Activated CD4-positive, alpha-beta T cell treated with anti-CD3 and anti-CD28 coated beads, Interleukin-2, amount 50 U/mL, for 4 hours (primary cell): ENCODE measurements around the gene LRRK1.

Experiments used
- DNase-seq, 2 experiments: peaks; one replicate each; pipeline ENCODE4 v3.0.0-alpha.2; 2020

LRRK1 gene

GRCh38 chr15:101012326-101013200, 93.4 kb downstream of the LRRK1 start:
- no peak for DNase-seq

- no peak for DNase-seq
Observed at GRCh38 chr15:101013201-101013550, 94.0 kb downstream of the LRRK1 start.

GRCh38 chr15:101013769-101014675, 94.9 kb downstream of the LRRK1 start:
- DNase-seq: no peak

DNA sequence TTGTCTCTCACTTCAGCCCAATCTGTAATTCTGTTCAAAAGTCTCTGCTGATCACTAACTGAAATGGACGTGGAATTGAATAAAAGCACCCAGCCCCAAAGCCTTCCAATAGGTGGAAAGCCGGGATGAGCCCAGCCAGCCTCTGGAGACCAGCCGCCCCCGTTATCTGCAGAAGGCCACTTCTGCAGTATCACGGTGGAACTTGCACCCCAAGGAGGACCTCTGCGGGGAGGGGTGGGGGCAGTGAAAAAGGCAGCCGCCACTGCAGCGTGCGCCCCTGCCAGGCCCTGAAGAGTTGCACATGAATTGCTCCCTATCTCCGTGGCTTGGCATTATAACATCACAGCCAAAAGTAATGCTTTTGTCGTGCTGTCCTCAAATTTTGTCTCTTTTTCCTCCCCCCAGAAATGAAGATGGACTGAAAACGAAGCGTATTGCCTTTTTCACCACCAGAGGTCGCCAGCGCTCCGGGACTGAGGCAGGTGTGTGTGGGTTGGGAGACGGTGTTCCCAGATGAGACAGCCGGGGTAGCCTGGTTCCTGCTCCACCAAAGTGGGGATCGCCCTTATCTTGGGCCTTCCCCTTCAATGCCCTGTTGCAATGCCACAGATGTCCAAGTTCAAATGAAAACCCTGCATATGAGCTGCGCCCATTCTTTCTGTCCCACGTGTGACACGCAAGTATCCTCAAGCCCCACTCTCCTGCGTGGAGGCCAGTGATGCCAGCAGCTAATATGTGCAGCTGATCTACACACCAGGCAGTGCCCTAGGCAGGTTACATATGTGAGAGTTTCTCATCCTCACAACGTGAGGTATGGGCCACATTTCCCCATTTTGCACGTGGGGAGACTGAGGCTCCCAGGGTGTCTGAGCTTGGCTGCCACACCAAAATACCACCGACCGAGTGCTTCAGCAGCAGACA, 96.0 kb downstream of the LRRK1 start:
- DNase-seq: peak; percentile 67

DNA sequence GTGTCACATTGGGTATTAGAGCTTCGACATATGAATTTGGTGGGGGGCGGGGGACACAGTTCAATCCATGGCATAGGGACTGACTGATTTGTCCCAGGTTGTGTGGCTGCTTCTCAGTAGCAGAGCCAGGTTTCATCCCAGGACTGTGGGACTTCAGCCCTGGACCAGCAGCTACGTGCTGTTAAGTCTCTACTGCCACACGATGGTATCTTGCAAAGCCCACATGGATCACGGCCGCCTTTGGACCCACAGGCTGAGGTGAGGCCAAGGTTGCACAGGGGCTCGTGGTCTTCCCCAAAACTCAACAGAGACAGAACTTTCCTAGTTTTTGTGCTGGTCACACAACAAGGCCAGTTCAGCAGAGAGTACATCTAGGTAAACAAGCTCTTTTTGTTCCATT, 97.4 kb downstream of the LRRK1 start:
- DNase-seq: no peak

GRCh38 chr15:101017093-101017754, 98.1 kb downstream of the LRRK1 start:
- no peak for DNase-seq

DNA sequence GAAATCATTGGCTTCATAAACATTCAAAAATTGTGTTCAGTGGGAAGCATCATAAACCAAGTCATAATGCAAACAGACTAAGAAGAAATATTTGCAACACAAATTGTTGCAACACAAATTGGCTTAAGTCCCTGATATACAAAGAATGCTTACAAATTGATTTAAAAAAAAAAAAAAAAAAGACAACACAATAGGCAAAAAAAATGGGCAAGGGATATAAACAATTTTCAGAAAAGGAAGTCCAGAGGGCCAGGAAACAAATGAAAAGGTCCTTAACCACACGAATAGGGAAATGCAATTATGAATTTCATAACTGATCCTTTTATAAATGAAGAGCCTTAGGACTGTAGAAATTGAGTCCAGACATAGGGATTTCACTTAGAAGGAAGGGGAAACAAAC, 98.9 kb downstream of the LRRK1 start:
- DNase-seq: no peak

DNA sequence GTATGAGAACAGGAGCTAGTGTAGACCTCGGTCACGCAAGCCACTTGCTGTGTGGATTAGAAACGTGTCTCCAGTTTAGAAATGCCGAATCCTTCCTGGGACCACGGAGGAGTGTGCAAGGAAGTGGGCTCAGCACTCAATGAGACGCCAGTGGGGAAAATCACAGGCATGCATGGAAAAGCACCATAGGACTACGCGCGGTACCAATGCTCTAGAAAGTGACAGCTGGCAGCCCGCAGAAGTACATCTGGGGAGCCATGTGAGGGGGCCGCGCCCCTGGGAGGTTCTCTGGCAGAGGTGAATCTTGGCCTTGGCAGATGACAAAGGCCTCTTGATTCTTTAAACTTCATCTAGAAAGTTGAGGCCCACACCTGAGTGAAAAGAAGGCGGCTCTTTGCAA, 99.3 kb downstream of the LRRK1 start:
- no peak for DNase-seq

DNA sequence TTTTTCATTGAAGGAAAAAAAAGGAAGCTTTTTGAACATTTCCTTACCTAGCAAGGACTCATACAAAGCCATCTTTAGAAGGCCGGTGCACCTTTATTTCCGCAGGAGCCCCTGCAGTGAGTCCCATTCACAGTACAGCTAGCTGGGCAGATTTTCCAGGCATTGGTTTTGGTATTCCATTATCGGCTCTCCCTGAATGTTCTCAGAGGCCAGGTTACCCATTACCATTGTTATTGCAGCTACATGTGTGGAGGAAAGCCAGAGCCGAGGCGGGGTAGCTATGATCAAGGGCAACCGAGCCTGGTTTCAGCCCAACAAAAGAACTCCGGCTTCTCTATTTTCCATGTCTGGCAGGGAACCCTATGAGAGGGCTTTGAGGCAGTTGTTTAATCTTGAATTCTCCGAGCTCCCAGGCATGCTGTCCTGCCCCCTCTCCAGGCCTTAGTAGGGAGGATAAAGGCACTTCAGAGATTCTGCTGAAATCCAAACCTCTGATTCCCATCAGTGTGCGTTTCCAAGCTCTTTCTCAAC, 100.3 kb downstream of the LRRK1 start:
- DNase-seq: no peak

GRCh38 chr15:101020451-101020850, 101.3 kb downstream of the LRRK1 start:
- DNase-seq: no peak

GRCh38 chr15:101020945-101021344, 101.8 kb downstream of the LRRK1 start:
- DNase-seq: no peak

- DNase-seq: no peak
Observed at GRCh38 chr15:101022306-101022705, 103.1 kb downstream of the LRRK1 start.

DNA sequence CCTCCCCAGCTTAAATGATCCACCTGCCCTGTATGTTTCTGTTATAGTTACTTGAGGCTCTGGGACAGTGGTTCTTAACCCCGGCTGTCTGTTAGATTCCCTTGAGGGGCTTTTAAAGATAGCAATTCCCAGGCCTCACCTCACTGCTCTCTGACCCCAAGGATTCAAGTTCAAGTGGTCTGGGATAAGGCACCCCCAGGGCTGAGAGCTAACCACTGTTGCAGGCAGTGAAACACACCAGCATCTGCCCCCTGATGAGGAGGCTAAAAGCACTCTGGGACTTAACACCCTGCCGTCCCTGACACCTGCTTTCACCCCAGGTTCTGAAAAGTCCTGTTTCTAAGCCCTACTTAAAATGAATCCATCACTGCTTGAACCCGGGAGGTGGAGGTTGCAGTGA, 103.7 kb downstream of the LRRK1 start:
- no peak for DNase-seq

- DNase-seq: no peak
Observed at GRCh38 chr15:101023501-101024072, 104.4 kb downstream of the LRRK1 start.

DNA sequence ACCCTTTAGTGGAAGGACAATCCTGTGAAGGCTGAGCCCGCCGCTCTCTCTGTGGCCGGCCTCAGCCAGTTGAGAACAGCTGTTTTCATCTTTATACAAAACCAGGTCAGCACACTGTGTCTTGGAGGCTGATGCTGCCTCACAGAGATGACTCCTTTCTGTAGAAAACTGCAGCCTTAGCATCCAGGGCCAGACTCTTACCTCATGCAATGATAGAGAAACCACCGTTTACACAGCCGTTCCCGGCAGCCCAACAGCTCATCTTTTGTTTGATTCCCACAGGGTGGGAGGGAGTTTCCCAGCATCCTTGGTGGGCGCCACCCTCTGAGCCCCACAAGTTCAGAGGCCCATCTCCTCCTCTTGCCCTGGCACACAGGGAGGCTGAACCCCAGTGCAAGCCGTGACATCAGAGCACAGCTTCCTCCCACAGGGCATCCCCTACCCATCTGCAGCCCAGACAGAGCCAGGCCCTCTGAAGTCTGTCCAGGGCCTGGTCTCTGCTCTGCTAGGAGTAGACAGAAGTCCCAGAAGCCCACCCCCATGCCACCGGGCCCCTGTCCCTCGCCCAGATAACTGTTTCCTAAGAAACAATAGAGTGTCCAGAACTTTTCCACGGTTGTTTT, 105.0 kb downstream of the LRRK1 start:
- no peak for DNase-seq

- no peak for DNase-seq
Observed at GRCh38 chr15:101024706-101025500, 105.7 kb downstream of the LRRK1 start.

DNA sequence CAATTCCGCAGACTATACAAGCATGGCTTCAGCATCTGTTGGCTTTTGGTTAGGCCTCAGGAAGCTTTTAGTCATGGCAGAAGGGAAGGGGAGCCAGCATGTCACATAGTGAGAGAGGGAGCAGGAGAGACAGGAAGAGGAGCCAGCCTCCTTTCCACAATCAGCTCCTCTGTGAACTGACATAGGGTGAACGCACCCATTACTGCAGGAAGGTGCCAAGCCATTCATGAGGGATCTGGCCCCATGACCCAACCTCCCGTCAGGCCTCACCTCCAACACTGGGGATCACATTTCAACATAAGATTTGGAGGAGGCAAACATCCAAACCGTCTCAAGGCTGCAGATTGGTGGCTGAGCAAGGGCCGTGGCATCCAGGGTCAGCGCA, 106.3 kb downstream of the LRRK1 start:
- no peak for DNase-seq

DNA sequence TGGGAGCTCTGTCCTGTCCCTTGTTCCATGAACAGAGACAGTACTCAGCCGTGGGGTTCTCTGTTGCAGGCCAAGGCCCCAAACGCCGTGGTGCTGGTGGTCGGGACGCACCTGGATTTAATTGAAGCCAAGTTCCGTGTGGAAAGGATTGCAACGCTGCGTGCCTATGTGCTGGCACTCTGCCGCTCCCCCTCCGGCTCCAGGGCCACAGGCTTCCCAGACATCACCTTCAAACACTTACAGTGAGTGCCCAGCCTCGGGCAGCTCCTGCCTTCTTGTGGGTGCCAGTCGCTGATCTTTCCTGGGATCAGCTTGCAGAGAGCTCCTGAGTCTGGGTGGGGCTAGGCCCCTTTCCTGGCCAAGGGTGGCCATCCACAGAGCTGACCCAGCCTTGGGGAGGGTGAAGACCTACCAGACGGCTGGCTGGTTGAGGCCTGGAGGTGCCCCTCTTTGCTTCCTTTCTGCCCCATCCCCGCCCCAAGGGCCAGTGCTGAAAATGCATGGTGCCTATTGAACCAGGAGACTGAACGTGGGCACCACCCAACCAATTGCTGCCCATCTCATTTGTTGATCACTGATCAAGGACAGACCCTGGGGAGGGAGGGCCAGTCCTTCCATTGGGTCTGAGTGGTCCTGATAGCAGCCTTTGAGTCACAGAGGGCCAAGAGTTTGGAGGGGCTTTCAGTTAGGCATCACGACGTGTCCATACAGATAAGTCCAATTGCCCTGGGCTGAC, 106.9 kb downstream of the LRRK1 start:
- no peak for DNase-seq

GRCh38 chr15:101026656-101027272, 107.6 kb downstream of the LRRK1 start:
- no peak for DNase-seq
